Fibroblast of skin of right biceps (primary cell): ENCODE measurements around the gene CCDC85C.

Experiments
- DNase-seq: peaks from one replicate; pipeline ENCODE4 v3.0.0-alpha.2; 2013

Gene CCDC85C

DNA sequence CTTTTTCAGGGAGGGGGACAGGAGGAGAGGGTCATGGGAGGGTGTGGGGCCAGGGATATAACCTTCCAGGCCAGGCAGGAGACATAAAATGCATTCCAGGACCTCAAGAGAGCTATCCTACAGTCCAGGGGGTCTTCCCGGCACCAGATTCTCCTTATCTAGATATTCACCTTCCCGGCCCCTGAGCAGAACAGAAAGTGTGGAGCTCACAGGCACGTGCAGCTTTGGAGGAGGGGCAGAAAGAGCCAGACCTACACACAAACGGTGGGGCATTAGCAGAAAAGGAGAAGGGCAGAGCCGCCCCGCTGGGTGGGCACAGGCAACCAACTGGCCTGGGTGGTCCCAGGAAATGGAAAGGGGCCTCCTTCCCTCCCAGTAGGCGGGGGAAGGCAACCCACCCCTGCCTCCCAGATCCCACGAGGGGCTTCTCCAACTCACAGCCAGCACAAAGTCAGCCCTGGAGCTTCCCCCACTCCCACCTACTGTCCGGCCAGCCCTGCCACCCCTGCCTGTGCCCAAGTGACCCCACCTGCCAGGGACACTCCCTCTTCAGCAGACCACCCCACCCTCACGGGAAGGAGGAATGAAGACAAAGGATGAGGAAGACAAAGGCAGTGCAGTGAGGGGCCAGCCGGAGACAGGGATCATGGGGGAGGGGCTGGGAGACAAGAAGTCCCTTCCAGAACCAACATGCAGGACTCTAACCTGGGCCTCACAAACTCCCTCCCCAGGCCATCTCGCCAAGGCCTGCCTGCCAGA lies 33.3 kb downstream of the CCDC85C start:
- DNase-seq: no peak

DNA sequence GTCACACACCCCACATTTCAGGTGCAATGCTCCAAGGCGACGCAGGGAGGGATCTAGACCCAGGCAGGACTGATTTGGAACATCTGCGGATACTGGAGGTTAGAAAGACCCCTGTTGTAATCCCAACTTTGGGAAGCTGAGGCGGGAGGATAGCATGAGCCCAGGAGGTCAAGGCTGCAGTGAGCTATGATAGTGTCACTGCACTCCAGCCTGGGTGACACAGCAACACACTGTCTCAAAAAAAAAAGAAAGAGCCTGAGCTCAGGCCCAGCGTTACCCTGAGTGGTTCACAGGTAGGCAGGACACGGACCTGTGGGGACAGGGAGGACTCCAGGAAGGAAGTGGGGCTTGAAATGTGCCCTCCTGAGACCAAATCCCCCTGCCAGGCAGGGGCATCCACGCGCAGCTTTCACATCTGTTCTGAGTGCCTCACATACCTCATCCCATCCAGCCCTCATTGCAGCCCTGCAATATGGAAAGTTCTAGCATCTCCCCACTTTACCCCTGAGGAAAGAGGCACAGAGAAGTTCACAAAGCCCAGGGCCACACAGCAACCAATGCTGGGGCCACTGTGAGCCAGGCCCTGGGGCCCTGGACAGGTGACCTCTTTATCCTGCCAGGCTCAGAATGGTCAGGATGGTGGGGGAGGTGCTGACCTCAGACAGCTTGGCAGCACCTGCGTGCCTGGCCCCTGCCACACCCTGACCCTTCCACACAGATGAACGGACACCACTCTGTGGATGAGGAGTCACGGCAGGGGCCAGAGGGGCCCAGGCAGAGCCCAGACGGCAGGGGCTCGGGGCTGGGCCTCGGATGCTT lies 34.1 kb downstream of the CCDC85C start:
- no peak for DNase-seq

DNA sequence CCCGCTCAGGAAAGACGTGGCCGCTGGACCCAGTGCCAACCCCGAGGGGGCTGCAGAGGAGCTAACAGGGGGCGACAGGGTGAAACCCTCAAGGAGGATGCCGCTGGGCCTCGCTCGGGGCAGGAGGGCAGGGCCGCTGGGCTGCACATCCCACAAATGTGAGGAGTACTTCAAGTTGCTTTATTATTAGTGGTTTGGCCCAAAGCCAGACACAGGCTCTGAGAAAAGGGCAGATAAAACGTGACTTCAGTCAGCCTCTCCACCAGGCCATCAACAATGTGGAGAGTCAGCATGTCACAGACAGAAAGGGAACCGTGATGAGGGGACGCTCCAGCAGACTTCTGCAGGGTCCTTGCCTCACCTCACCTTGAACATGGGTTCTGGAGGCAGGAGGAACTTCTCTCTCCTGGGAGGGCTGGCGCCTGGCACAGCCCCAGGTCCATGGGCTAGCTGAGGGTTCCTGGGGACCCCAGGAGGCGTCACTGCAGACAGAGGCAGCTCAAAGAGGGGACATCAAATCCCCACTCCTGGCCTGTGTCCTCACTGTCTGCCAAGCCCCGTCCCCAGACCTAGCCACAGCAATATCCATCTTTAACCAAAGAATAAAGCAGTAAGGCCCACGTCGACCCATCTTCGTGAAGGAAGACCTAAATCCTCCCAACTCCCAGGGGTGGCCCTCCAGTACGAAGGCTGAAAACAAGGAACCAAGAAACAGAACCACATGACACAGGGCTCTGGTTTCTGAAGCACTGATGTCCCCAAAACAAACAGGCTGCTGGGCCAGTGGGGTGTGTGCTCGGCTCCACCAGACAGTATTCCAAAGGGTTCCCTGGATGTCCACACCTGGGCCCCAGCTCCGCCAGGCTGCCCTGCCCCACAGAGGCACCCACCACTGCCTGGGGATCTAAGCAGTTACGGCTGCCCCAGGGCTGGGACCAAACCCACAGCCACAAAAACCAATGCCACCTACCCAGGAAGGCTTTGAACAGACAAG lies 35.1 kb downstream of the CCDC85C start:
- DNase-seq: peak; percentile 78

DNA sequence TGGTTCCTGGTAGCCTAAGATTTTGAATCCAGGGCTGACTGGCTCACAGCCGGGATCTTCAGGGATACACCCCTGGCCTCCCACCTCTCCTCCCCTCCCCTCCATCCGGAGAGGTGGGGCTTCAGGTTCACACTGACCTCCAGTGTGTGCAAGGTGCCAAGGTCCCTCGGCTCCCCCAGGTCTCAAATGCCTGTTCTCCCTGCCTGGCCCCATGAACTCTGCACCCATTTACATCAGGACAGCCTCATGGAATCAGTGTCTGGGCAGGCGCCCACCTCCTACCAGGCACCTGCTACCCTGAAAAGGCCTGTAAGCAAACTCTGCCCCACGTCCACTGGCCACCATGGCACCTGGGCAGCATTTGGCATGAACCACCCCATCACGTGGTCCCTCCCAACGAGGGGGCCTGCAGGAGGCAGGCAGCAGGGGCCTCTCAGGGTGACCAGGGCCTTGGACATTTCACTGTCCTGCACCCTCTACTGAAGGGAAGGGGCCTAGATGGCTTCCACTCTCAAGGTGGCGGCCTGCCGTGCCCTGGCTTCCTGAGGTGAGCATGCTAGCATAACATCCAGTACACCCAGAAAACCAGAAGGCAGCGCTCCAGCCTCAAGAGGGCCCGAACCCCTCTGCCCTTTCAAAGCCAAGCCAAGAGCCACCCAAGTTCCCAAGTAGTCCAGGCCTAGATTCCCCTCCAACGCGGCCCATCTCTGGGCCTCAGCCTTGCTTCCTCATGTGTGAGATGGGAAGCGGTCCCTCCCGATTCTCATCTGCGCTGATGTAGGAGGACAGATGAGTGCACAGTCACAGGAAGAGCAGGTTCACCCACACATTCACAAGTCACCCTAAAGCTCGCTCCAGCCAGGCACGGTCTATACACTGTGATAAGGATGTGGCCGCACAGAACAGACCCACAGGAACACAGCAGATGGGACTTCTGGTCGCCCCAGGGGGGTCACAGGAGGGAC lies 37.3 kb downstream of the CCDC85C start:
- DNase-seq: no peak

DNA sequence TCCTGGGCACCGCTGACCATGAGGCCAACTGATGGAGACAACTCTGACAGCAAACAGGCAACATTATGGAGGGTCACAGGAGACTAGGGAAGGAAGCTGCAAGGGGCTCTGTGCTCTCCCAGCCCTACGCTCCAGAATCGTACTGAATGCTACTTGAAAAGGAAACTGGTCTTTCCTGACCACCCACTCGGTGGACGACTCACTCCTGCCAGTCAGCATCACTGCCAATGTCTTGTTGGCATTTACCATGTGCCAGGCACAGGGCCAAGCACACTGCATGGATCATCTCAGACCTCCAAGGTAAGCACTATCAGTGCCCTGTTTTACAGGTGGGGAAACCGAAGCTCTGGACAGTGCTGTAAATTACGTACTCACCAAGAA lies 38.0 kb downstream of the CCDC85C start:
- DNase-seq: peak; percentile 26

DNA sequence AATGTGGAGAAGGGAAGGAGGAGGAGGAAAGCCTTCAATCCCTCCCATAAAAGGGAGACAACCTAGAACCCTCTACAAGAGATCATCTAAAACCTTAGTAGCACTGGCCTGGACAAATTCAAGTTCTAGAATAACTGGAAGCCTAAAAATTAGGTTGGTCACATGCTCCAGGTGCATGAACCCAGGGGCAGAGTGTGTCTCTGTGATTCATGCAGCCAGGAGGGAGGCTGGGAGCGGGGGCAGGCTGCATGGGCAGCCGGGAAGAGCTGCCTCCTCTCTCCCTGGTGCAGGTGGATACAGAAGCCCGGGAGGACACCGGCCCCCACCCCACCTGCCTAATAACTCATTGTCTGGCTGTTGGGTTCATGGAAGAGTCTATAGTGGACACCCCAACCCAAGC lies 38.6 kb downstream of the CCDC85C start:
- no peak for DNase-seq

DNA sequence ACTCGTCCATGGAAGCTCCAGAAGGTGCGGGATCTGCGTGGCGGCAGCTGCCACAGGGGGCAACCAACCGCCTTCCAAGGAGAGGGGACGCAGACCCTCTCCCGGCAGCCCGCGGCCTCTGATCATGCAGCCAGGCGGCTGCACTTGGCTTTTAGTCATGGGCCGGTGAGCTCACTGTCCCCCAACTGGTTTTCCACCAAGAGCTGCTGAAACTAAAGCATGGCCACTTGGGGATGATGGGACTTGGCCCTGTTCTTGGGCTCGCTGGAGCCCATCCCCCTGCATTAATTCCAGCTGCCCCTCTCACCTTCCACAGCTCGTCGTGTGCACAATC lies 39.1 kb downstream of the CCDC85C start:
- DNase-seq: no peak

DNA sequence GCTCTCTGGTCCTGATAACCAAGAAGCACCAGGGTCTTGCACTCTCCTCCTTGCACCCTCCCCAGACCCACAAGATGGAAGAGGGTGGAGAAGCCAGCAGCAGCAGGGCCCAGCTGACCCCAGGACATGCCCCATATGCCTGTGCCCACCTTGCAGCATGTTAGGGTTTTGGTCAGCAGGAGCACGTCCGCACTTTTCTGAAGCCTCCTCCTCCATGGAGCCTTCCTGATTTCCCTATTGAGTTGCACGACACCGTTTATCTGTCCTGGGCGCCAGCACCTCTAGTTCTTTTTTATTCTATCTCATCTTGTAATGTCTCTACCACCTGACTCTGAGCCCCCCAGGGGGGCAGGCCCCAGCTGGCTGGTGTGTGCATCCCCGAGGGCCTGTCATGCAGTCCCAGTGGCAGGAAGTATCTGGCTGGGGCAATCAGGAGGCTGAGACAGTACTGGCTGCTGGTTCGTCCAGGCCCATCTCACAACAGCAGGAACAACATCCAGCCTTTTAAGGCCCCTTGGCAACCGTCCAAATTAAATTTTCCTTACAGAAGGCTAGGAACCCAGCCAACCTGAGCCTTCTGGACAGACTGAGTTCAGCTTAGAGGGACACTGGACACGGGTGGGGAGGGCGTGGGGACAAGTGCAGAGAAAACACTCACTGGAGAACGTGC lies 39.6 kb downstream of the CCDC85C start:
- DNase-seq: peak; percentile 66

DNA sequence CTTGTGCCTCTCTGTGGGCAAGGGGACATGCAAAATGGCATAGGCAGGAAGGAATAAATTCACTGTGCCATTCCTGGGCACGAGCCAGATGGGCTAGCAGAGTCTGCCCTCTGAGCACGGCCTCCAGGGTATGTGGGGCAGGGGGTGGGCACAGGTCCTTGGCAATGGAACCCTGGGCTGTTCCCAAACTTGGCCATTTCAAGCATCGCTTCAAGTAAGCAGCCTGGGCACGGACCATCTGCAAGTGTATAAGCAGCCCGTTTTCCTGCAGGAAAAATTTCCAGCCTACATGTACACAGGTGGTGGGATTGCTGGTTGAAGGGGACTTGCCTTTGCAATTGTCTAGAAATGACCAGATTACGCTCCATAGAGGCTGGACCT lies 40.3 kb downstream of the CCDC85C start:
- DNase-seq: no peak

DNA sequence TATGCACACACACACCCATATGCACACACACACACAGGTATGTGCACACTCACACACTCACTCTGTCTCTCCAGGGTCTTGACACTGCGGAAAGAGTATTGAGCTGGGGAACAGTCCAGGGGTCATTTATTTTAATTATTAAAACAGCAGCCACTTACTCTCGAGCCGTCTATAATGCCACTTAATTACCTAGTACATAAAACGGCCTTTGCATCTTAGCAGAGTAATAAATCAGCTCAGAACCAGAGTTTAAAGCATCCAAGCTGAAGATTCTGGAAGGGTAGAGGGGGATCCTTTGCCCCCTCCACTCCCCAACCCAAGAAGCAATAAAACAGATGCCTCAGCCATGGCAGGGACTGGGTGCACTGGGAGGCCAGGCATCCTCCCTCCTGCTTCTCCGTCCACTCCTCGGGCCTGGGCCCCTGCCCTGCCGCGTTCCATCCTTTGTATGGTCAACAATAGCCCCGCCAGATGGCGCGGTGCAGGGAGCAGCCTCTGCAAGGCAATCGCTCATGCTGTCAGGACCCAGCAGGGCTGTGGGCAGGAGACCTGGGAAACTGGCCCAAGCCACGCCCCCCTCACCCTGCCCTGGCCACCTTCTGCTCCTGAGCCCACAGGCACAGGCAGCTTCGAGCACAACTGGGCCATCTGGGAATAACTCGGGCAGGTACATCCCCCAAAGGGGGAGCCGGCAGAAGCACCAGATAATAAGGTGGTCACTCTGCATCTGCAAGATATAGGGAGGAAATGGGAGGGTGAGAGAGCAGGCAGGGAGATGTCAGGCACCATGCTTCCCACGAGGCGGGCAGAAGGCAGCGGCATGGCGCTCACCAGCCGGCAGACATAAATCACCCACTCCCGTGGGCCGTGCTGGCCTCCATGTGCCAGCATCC lies 40.9 kb downstream of the CCDC85C start:
- DNase-seq: peak; percentile 41

DNA sequence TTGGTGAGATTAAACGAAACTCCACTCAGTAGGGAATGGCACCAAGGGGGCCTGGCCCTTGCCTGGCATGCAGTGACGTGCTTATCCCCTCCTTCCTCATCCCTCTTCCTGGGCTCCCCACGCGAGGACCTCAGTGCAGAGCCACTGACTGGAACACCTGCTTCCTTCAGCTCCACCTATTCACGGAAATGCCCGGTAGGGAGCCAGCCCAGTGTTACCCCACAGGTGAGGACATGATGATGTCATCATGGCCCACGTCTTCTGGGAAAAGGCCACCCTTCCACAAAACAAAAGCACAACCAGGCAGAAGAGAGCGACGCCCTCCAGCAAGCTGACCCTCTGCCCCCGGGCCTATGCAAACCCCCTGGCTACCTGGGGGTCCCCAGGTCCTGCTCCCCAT lies 42.1 kb downstream of the CCDC85C start:
- no peak for DNase-seq

DNA sequence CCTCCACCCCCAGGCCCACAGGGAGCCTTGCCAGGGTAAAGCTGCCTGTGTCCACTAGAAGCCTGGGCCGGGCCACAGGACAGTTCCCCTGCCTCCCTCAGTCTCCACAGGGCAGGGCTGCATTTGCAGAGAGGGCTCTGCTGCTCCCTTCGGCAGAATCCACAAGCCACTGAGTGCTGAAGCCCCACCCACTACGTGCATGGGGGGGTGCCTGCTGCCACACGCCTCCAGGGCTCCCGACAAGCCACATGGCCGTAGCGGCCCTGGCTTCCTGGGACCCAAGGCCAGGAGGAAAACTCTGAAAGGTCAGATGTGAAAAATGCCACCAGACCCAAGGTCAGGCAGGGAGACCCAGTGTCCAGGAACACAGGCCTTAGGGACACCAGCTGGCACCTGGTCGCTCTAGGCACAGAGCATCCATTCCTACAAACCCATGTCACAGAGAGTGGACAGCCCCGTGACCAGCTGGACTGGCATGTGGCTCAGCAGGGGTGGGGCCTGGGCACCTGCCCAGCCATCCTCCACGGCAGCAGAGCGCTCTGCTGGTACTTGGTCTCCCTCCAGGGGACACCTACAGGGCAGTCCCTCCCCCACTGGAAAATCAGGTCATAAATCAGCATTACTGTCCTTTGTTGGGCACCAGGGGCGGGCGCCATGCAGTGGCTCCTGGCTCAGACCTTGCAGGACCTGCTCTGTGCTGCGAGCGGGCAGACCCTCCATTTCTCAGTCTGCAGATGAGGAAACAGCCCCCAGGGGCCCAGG lies 42.9 kb downstream of the CCDC85C start:
- no peak for DNase-seq

DNA sequence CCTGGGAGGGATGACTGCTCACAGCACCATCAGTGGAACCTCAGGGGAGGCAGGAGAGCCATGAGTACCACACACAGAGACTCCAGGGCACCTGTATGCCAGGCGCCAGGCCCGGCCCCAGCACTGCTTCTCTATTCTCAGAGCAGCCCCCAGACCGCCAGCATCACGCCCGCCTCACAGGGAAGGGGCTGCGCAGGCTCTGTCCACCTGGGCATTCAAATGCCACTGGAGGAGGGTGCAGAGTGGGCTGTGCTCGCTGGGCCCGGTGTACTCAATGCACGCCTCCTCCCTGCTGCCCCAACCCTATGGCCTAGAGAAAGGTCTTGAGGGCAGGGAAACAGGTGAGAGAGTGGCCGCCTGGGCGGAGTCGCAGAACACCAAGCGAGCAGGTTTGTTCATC lies 43.6 kb downstream of the CCDC85C start:
- DNase-seq: no peak

DNA sequence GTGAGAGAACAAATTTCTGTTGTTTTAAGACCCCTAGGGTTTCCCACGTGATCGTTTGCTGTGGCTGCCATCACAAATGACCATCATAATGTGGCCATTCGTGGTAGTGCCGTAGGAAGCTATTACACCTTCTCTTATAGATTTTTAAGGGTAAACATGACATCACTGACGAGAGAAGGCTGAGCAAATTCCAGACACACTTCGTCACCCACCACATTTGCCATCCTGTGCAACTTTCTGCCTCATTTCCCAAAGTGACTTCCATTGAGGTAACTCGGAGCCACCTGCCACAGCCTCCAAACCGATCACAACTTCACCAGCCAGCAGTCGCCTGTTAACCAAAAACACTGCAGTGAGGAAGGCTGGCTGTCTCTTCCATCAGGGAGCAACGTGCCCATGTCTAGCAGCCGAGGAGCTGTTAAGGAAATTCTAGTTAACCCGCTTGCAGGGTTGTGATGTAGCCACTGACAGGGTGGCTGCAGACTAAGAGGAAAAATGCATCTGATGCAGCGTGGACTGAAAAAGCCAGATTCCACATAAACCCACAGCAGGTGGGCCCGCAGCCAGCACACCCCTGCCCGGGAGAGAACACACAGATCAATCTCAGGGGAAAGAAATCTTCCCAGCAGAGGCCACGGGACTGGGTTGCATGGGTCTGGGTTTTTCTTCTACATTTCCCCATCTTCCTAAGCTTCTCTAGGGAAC lies 44.6 kb downstream of the CCDC85C start:
- DNase-seq: peak; percentile 41

DNA sequence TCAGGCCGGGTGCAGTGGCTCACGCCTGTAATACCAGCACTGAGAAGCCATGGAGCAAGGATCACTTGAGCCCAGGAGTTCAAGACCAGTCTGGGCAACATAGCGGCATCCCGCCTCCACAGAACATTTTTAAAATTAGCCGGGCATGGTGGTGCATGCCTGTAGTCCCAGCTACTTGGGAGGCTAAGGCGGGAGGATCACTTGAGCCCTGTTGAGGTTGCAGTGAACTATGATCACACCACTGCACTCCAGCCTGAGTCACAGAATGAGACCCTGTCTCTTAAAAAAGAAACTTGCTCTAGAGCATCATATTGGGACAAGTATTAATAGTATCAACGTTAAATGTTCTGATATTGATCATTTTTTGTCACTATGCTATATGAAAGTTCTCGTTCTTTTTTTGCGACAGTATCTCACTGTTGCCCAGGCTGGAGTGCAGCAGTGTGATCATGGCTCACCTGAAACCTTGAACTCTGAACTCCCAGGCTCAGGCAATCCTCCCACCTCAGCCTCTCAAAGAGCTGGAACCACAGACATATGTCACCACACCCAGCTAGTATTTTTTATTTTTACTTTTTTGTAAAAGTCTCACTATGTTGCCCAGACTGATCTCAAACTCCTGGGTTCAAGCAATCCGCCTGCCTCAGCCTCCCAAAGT lies 47.7 kb downstream of the CCDC85C start:
- no peak for DNase-seq

DNA sequence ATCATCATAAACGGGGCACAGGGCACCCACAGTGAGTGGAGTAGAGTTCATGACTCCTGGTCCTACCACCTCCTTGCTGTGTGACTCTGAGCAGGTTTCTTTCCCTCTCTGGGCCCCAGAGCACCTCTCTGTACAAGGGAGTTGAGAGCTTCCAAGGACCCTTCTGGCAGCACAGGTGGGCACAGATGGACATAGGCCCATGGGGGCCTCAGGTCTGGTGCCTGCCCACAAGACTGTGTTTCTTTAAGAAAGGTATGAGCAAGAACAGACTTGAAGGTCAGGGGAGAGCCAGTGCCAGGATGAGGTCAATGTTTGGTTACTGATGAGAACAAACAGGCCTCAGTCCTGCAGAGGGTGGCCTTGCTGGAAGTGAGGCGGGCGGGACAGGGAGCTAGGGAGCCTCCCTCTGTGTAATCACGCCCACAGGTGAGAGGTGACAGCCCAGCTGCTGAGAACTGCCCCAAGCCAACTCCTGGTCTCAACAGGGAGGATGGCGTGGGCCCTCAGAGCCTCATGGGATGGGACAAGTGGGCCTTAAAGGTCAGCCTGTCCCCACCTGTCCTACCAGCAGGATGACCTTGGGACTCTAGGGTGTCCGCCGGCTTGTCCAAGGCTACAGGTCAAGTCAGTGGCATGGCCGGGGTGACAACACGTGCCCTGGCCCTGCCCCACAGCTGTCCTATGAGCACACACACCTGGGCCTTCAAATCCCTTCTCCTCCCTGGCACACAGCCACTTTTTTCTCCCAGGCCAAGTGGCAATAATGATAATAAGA lies 49.1 kb downstream of the CCDC85C start:
- DNase-seq: no peak

DNA sequence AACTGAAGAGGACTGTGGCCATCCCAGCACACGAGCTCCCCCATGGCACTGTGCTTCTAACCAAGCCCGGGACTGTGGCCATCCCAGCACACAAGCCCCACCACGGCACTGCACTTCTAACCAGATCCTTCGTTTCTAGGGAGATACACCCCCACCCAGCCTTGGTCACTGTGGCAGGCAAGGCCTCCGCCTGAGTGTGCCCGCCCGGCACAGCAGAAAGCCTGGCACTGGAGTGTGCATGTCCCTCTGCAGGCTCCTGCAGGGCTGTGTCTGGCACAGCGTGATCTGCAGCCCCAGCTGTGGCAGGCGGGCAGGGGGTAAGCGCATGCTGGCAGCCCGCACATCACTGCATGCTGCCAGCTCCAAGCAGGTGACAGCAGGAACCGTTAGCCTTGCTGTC lies 49.8 kb downstream of the CCDC85C start:
- no peak for DNase-seq
